ENCODE results near the gene MYPOP.
"Not testable (repeated sequence)": the region's sequence is repeated elsewhere in the genome, so short reads cannot be mapped to it uniquely, and the experiment has no call there.

The MYPOP gene

DNA sequence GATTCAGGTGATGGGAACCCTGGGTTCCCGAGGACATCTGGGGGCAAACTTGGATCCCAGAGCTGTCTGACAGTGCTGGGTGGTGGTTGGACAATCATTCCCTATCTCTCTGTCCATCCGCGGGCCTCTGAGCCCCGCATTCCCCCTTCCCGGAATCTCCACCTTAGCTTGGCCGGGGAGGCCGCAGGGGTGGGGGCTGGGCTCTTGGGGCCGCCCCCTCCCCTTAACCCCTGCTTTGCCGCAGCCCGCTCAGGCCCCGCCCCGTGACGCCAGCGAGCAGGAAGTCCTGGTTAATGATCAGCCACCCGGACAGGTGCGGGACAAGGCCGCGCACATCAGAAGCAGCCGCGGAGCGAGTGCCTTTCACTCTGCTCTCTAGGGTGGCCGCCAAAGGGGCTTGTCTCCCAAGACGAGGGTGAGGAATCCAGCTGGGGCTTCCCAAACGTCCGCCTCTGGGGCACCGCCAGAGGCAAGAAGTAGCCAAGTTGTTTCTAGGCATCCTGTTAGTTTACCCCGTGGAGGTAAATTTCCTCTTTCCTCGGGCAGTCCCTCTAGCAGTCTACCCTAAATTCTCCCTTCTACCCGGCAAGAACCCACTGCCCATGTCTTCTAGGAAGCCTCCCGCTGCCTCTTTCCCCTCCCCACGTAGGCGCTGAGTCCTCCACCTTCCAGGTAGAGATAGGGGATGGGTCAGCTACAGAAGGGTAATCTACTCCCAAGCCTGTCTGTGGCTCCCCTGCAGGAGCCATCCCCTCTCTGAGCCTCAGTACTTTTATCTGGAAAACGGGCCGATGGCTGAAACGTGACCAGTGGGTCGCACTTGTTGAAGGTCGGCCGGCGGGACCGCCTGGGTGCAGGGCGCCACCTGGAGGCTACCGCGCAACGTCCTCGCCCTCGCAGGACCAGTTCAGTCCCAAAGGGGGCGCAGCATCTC lies 19.5 kb downstream of the MYPOP start:
- peak; percentile 25 for DNase-seq

DNA sequence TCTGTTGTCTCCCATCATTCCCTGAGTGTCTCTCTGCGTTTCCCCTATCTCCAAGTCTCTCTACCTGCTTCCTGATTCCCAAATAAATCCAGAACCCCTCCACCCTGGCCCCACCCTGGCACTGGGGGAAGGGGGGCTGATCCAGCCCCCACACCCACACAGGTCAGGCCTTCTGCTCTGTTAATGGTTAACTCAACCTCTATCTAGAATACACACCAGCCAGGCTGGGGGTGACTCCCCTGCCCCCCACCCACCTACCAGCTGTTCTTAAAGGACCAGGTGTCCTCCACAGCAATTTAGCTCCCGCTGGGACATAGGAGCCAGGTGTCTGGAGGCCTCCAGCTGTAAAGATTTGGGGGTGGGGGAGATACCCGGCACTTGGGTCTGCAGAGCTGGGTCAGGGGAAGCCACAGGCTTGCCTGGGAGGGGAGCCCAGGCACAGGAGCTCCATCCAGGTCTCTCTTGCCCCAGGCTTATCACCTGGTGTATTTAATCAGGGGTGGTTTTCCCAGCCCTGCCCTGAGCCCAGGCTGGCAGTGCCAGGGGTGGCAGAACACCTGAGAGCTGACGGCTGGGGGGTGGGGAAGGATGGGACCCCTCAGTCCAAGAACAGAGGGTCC lies 20.4 kb downstream of the MYPOP start:
- DNase-seq, result no peak

- DNase-seq, result no peak
Observed at GRCh38 chr19:45881082-45881908, 21.1 kb downstream of the MYPOP start.

GRCh38 chr19:45879971-45880370 lies 22.4 kb downstream of the MYPOP start:
- DNase-seq, result no peak

DNA sequence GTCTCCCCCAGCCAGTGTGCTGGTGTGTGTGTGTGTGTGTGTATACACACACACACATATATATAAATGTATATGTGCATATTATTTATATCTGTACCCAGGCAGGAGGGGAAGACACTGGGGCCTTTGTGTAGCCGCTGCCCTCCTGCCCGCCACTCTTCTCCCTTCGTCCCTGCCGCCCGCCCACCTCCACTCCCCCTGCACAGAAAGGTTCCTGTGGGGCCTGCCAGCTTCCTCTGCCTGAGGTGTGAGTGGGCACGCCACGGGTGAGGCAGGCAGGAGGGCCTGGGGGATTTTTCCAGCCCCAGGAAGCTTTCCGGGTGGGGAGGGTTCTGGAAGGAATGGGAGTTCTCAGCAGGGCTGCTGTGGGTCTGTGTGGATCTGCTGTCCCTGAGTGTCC lies 23.4 kb downstream of the MYPOP start:
- DNase-seq, result no peak

GRCh38 chr19:45878043-45878794 lies 24.2 kb downstream of the MYPOP start:
- DNase-seq, result no peak

DNA sequence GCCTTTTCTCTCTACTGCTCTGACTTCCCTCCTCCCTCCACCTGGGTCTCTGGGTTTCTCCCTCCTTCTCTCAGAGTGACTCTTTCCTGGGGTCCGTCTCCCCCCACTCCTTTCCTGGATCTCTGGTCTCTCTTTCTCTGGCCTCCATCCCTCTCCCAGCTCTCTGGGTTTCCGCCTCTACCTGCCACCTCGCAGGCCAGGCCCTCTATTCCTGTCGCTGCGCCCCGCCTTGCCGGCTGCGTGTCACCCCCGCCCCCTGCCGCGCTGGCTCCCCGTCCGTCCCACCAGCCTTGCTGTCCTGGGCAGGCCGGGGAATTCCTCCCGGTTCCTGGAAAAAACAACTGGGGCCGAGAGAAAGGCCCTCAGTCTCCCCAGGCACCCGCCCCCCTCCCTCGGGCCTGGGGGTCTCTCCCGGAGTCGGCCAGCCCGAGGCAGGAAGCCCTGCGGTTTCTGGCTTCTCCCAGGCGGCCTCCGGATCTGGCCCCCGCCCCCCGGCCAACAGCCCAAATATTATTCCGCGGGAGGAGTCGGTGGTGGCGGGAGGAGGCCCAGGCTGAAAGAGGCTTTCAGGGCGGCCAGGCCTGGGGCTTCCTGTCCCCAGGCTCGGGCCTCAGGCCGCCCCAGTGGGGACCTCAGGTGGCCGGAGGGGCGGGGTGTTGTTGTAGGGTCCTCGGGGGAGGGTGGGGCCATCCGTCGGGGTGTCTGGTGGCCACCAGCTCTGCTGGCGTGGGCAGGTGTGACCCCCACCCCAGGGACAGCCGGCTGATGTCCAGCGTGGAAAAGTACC lies 25.8 kb downstream of the MYPOP start:
- DNase-seq, result no peak

- no peak for DNase-seq
Observed at GRCh38 chr19:45876161-45876410, 26.3 kb downstream of the MYPOP start.

DNA sequence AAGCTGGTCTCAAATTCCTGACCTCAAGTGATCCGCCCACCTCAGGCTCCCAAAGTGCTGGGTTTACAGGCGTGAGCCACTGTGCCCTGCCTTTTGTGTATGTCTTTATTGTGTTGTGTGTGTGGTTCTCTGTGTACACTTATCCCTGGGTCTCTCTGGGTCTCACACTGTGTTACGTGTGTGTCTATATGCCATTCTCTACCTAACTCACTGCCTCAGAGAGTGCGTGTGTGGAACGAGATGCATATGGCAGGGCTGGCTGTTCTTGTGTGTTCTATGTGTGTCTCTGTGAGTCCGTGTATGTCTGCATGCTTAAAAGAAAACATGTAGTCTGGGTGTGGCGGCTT lies 27.8 kb downstream of the MYPOP start:
- no peak for DNase-seq

DNA sequence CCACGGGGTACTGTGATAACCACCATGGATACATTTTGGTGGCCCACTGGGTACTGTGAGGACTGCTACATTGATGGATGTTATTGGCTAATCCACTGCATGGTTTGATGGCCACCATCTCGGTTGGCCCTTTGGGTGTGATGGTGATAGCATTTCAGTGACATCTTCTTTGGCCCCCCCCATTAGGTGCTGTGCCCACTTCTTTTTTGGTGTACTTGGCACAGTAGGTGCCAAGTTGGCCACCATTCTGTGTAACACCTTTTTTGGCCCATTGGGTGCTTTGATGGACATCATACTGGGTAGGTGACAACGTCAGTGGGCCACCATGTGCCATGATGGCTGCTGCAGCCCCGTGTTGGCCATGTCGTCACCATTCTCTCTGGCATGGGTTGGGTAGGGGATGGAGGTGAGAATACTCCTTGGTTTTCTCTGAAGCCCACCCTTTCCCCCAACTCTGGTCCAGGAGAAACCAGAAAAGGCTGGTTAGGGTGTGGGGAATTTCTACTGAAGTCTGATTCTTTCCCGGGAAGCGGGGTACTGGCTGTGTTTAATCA lies 29.1 kb downstream of the MYPOP start:
- DNase-seq, result no peak

- no peak for DNase-seq
Observed at GRCh38 chr19:45872095-45872919, 30.1 kb downstream of the MYPOP start.

DNA sequence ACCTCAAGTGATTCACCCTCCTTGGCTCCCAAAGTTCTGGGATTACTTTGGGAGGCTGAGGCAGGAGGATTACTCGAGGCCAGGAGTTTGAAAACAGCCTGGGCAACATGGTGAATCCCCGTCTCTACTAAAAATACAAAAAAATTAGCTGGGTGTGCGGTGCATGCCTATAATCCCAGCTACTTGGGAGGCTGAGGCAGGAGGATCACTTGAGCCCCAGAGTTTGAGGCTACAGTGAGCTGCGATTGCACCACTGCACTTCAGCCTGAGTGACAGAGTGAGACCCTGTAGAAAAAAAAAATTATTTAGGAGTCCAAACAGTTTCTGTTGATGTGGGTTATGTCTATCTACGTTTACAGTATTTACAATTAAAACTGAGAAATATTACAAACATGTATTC lies 31.6 kb downstream of the MYPOP start:
- DNase-seq, result no peak

DNA sequence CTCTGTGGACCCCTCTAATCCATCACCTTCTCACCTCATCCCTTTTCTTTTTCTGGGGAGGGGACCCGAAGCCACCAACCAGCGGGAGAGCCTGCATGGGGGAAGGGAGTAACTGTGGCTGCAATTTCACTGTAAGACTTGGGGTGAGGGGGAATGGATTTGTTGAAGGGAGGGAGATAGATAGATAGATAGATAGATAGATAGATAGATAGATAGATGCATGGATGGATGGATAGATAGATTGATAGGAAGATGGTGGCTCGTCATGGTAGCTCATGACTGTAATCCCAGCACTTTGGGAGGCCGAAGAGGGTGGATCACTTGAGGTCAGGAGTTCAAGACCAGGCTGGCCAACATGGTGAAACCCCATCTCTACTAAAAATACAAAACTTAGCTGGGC lies 35.2 kb downstream of the MYPOP start:
- not testable (repeated sequence) for DNase-seq

DNA sequence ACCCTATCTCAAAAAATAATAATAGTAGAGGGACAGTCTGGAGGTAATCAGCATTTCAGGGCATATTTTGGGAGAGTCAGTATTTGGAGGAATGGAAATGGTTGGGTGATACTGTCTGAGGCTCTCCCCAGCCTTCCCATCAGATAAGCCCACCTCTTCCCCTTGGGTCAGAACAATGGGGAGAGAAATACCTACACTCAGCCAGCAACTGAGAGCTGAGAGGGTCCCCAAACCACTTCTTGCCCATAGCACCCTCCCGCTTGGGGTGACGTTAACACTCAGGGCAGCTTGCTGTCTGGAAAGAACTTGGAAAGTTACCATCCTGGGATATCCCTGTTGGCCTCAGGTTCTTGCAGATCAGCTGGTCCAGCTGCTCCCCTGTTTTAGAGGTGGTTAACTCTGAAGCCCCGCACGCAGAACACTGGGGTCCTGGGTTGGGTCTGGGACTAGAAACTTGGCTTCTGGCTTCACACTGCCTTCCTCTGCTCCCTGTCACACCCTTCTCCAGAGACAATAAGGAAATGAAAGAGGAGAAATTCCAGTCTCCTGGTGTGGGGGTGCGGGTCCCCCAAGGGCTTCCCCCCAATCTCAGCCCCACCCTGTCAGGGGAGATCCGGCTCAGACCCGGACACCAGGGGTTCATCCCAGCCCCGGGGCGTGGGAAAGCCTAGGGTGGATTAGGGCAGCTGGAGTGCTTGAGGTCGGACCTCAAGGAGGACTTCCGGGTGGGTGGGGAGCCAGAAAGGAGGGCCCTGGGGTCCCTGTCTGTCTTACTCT lies 35.8 kb downstream of the MYPOP start:
- DNase-seq, result no peak

- no peak for DNase-seq
Observed at GRCh38 chr19:45865269-45865948, 37.0 kb downstream of the MYPOP start.

DNA sequence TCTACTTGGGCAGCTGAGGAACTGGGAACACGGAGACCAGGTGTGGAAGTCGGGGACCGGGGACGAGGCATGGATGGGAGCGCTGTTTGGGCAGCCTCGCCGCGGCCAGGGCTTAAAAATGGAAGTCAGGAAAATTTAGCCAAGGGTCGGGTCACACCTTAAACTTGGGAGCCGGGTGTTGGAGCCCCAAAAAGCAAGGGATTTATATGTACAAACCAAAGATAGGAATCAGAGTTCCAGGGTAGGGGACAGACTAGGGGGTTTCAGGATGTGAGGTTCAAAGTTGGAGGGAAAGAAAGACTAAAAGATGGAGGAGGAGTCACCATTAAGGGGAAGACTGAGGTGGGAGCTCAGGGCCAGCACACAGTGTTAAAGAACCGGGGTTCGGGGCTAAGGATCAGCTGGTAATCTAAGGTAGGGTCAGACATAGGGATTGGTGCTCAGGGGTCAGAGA lies 37.8 kb downstream of the MYPOP start:
- no peak for DNase-seq

- DNase-seq, result no peak
Observed at GRCh38 chr19:45863840-45864628, 38.4 kb downstream of the MYPOP start, which contains the start of gene FOXA3. Gene FOXA3, plus strand, starts transcription at chr19:45864326. Its CDS starts 131 bp downstream, at chr19:45864457.

DNA sequence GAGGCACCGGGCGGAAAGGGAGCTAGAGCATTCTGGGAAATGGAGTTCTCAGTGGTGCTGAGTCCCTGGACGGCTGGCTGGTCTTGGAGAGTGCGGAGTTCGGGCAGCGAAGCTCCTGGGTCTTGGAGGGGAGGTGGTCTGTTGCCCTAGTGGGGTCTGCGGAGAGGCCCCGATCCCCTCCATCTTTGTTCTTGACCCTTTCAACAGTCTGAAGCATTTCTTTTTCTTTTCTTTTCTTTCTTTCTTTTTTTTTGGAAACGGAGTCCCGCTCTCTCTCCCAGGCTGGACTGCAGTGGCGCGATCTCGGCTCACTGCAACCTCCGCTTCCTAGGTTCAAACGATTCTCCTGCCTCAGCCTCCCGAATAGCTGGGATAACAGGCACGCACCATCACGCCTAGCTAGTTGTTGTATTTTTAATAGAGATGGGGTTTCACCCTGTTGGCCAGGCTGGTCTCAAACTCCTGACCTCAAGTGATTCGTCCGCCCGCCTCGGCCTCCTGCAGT lies 39.0 kb downstream of the MYPOP start:
- DNase-seq, result no peak
